GM19395 (cell line): ENCODE results near the gene PPP3CB.

ENCODE experiments used
- ATAC-seq: cut with Tn5 transposase; IDR thresholded peaks from one replicate; pipeline ENCODE4 v1.9.1; 2021; ENCODE audit warnings: mild to moderate bottlenecking, moderate library complexity; ENCODE audit not compliant: unreplicated experiment

Gene PPP3CB

GRCh38 chr10:73485320-73485719 is 10.5 kb downstream of the PPP3CB start:
- no peak for ATAC-seq

DNA sequence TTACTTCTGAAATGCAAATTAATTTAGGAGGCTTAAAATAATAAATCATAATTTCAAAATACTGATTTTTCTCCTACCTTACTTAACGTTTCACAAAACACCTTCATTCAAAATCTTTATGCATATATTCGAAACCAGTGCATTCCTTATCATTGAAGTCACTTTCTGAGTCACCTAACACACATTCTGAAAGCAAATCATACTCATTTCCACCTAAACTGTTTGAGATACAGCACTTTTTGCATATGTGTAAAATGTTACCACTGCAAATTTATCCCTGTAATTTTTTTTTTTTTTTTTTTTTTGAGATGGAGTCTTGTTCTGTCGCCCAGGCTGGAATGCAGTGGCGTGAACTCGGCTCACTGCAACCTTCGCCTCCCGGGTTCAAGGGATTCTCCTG is 15.7 kb downstream of the PPP3CB start:
- no peak for ATAC-seq

- no peak for ATAC-seq
Measured at GRCh38 chr10:73478636-73479035, 17.2 kb downstream of the PPP3CB start.

GRCh38 chr10:73471226-73471625 is 24.6 kb downstream of the PPP3CB start:
- no peak for ATAC-seq

DNA sequence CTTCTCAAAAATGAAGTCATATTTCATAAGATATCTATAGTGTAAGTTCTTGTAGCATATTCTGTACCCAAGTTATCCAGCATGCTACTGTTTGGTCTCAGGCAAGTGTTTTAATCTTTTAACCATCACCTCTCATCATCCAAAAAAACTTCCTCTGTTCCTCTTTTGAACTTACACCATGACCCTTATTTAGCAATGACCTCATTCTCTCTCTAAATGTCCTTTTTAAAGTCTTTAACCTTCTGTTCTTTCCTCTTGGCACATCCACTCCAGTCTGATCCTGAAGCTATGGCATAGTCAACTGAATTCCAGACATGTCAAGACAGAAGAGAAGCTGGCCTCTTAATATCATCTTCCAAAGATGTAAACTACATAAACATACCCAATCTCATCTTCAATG is 26.2 kb downstream of the PPP3CB start:
- ATAC-seq, result no peak

DNA sequence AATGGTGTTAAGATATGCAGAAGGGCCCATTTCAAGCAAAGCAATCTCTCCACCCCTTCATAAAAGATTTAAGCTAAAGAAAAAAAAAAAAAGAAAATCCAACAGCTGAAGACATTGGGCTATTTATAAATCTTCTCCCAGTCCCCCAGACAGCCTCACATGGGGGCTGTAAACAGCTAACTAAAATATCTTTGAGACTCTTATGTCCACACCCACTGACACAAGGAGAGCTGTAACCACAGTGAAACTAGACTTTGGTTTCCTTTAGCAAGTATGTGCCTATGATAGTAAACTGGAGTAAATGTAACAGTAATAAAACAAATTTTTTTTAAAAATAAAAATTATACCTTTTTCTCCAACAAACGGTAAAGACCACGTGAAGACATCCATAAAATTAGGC is 28.6 kb downstream of the PPP3CB start:
- no peak for ATAC-seq

DNA sequence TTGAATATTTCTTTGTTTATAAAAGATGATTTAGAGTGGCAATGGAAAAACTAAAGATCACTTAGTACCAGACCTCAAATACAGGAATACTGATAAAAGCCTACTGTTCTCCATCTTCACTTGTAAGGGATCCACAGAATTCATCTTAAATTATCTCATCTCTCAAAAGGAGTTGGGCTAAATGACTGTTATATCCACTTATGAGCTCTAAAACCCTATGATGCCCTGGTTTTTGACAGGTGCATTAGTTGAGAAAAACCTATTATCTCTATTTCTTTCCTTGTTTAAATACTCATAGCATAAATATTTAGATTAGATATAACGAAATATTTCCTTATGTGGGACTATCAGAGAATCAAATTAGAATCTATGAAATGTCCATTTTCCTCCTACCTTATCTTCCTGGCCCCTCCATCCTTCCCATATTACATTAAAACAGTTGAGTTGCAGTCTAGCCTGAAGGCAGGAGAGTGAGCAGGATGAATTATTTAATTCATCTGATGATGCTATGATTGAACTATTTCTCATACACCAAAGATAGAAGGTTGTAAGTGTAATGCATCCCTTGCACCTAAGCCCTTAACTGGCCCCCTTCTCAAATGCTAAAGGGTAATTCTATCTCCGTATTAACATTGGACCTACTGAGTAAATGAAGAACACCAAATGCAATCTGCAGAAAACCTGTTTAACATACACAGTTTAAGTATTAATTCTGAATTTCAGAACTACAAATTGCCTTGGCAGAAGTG is 29.7 kb downstream of the PPP3CB start:
- no peak for ATAC-seq

- no peak for ATAC-seq
Measured at GRCh38 chr10:73460897-73461296, 34.9 kb downstream of the PPP3CB start.

DNA sequence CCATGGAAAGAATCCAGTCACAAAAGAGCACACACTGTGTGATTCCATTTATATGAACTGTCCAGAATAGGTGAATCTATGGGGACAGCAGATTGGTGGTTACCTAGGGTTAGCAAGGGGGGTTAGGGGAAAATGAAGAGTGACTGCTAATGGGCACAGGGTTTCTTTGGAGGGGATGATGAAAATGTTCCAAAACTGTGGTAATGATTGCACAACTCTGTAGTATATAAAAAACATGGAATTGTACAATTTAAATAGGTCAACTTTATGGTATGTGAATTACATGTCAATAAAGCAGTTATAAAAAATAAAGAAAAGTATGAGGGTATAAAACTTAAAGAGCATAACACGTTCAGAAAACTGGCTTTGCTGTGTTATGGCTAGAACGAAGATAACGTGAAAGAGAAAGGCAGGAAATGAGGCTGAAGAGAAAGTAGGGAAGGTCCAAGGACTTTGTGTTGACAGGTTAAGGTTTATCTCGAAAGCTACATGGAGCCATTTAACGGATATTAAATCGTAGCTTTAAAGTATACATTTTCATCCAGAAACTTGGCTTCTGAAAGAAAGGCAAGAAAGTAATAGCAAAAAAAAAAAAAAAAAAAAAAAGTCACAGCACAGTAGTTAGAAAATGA is 36.0 kb downstream of the PPP3CB start:
- no peak for ATAC-seq

DNA sequence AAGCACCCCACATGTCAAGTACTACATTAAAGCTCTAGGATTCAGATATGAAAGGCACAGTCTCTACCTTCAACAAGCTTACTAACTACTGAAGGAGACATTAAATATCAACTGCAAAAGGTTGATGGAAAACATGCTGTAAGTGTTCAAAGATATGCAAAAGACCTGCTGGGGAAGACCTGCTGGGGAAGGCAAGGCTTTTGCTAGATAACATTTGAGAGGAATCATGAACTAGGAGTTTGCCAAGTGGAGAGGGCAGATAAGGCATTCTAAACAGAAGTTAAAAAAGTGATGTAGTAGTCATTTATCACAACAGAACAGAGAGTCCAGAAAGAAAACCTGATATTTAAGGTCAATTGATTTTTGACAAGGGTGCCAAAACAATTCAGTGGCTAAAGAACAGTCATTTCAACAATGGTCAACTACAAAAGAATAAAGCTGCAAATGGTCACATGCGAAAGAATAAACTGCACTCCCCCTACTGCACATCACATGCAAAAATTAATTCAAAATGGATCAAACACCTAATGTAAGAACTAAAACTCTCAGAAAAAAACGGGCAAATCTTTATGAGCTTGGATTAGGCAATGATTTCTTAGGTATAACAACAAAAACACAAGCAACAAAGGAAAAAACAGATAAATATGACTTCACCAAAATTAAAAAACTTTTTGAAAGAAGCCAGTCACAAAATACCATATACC is 39.5 kb downstream of the PPP3CB start:
- ATAC-seq, result no peak

- ATAC-seq, result no peak
Measured at GRCh38 chr10:73449113-73449512, 46.7 kb downstream of the PPP3CB start.

- no peak for ATAC-seq
Measured at GRCh38 chr10:73448384-73448783, 47.4 kb downstream of the PPP3CB start.

GRCh38 chr10:73446926-73447325 is 48.9 kb downstream of the PPP3CB start:
- no peak for ATAC-seq

GRCh38 chr10:73444457-73444856 is 51.4 kb downstream of the PPP3CB start:
- ATAC-seq, result no peak

DNA sequence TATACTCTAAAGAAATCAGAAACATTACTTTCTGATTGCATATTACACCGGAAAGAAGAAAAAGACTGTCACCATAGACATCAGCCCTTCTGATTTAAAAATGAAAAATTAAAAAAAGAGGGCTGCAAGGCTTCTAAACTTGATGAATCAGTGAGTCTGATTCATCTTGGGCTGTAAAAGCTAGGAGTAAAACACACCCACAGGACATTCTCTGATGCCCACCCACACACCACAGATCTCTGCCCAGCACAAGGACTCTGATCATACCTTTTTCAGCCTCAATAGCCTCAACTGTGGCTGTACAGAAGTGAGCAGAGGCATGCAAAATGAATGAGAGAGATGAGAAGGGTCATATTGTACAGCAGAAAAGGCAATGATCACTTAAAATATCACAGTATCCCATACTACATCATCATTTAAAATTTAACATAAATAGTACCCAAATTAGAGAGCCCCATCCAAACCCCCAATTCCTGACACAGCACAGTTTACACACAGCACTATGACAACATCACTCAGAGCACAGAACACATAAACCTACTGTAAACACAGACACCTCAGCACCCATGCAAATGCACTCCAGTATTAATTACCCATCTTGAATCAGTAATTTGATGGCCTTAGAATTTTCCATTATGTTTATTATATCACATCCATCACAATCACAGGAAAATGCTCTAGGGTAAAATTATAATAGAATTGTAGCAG is 56.1 kb downstream of the PPP3CB start:
- no peak for ATAC-seq

DNA sequence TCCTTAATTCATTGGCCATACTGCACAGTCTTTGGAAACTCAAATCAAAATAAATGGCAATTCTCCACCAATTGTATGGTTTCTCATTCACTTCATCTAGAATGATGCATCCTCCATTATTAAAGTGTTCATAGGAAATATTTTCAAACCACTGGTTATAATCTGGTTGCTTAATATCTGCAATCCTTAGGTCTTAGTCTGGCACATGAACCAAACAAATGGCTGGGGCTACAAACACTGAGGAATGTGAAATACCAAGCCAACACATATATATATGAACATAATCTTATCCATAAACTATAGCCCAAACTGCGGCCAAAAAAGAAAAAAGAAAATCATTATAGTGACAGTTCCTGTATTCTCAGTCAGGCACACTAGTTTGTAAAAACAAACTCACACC is 56.8 kb downstream of the PPP3CB start:
- ATAC-seq, result no peak

GRCh38 chr10:73433538-73433867 is 62.3 kb downstream of the PPP3CB start, which contains the start of gene MSS51:
MSS51 (minus strand) TSS chr10:73433561; CDS start chr10:73428284, 5,277 bp downstream.
- no peak for ATAC-seq

DNA sequence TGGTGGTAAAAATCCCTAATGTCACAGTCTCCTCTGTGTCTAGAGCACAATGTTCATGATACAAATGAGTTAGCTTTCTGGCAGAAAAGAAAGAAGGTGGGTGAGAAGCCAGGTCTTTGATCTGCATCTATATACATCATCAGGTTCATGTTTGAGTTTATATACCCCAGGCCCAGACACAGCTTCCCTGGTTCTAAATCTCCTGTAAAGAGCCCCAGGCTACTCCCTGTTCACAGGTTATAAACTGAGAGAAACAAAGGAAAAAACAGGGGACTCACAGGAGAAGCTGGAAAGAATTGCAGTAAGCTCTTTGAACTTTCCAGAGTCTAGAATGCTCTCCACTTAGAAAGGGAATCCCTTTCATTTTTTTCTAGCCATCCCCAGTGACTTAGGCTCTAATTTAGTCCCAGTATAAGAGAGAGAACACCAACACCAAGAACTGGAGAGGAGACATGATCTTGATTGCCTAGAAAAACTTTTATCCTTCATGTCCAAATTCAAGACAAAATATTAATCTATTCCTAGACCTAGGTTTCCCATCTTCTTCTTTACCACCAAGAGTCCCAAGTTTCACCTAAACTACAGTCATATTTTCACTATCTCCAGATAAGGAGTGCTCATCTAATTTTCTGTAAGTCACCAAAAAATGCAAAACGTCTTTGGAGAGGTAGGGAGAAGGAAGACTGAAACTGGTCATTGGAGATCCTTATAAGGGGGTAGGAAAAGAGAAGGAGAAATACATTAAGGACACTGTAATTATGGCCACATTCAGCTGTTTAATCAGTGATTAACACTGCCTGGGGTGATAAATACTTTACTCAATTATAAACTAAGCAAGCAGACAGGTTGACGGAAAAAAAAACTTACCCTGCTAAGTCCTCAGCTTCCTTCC is 62.9 kb downstream of the PPP3CB start:
- ATAC-seq, result no peak

DNA sequence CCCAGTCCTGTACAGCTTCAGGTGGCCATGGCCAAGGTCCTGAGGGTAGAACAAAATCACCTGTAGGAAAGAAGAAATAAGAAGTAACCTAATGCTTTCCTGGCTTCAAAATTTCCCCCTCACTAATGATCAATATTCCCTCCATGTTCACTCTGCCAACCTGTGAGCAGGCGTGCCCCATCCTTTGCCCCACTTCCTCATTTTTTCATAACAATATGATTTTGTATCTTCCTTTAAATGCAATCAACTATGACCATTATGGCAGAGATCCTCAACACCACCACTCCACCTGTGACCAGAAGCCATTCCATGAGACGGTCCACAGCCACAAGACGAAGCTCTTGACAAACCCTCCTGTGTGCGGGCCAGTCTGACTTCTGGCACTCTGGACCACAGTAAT is 69.5 kb downstream of the PPP3CB start:
- ATAC-seq, result no peak

GRCh38 chr10:73424478-73424877 is 71.3 kb downstream of the PPP3CB start:
- ATAC-seq, result no peak

DNA sequence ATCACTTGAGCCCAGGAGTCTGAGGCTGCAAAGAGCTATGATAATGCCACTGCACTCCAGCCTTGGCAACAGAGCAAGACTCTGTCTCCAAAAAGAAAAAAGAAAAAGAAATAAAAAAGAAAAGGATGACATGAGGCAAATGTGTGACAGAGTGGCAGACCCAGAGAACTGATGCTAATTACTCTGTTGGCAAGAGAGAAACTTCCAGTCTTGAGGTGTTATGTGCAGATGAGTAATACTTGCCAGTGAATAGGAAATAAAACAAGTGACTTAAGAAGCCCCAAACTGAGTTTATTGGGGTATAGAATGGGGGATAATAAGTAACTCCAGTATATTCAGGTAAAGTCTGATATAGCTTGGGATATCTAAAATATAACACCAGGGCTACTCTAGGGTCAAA is 72.5 kb downstream of the PPP3CB start:
- ATAC-seq, result no peak
